Fibroblast of lung (primary cell): ENCODE results near the gene UQCRH.

Experiments used
- EZH2 ChIP-seq: IDR thresholded peaks from 2 replicates; pipeline ENCODE4 v1.5.1; 2012; ENCODE audit warnings: low read length, control low read depth, mild to moderate bottlenecking; ENCODE audit errors: missing control alignments
- TF ChIP-seq, protein P1 (sequence below), 2 donors: IDR thresholded peaks in 1 of 2; conservative IDR thresholded peaks in 1 of 2; 1 replicate in 1 of 2; 2 replicates in 1 of 2; pipeline ENCODE4 v1.5.1; 2011 to 2012; ENCODE audit warnings: low read length in 2 of 2, control low read depth in 1 of 2, inconsistent platforms in 1 of 2, low read depth in 1 of 2, mild to moderate bottlenecking in 1 of 2

DNA sequence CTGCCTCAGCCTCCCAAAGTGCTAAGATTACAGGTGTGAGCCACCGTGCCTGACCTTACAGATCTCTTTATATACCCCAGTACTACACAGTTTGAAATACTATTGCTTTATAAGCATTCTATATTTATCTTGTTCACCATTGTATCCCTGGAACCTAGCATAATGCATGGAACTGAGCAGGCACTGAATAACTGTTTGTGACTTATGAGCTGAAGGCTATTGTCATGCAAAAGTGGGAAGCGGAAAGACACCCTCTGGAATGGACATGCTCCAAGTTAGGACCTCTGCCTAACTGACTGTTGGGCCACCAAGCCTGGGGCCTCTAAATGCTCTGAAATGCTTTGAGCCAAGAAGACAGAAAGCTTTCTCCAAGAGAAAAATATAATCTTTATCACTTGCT is 8.2 kb upstream of the UQCRH start:
- TF ChIP-seq, protein P1, sequence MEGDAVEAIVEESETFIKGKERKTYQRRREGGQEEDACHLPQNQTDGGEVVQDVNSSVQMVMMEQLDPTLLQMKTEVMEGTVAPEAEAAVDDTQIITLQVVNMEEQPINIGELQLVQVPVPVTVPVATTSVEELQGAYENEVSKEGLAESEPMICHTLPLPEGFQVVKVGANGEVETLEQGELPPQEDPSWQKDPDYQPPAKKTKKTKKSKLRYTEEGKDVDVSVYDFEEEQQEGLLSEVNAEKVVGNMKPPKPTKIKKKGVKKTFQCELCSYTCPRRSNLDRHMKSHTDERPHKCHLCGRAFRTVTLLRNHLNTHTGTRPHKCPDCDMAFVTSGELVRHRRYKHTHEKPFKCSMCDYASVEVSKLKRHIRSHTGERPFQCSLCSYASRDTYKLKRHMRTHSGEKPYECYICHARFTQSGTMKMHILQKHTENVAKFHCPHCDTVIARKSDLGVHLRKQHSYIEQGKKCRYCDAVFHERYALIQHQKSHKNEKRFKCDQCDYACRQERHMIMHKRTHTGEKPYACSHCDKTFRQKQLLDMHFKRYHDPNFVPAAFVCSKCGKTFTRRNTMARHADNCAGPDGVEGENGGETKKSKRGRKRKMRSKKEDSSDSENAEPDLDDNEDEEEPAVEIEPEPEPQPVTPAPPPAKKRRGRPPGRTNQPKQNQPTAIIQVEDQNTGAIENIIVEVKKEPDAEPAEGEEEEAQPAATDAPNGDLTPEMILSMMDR (conservative IDR thresholded peaks at IDR 0.05 in 1 of 2, IDR thresholded peaks at IDR 0.05 in 1 of 2; ENCODE audit: low read depth in 1 of 2, low read length in 2 of 2) = no peak
- TF ChIP-seq EZH2 = no peak
